SU-DHL-6 (cell line): ENCODE results near the gene ITGA2B.
"Not testable (repeated sequence)": the region's sequence is repeated elsewhere in the genome, so short reads cannot be mapped to it uniquely, and the experiment has no call there.

Source experiments
- EZH2phosphoT487 ChIP-seq: fragments of 200-600 bp; sonication (generic), shearing (Covaris generic); conservative IDR thresholded peaks from 2 replicates; pipeline ENCODE4 v1.6.1; 2018; ENCODE audit warnings: mild to moderate bottlenecking, antibody characterized with exemption, low read length, moderate library complexity, mixed read lengths
- TF ChIP-seq, protein P1 (sequence below): fragments of 200-600 bp; sonication (generic); IDR thresholded peaks from one replicate; pipeline ENCODE4 v1.5.1; 2017; ENCODE audit warnings: antibody characterized with exemption, mild to moderate bottlenecking, low read length, moderate library complexity; ENCODE audit not compliant: insufficient read depth, poor library complexity, severe bottlenecking

DNA sequence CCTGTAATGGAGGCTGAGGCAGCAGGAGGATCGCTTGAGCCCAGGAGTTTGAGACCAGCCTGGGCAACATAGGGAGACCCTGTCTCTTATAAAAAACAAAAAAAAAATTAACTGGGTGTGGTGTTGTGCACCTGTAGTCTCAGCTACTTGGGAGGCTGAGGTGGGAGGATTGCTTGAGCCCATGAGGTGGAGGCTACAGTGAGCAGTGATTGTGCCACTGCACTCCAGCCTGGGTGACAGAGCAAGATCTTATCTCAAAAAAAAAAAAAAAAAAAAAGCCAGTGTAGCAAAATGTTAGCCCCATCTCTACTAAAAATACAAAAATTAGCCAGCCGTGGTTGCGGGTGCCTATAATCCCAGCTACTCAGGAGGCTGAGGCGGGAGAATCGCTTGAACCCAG is 59.2 kb downstream of the ITGA2B start:
- TF ChIP-seq, protein P1, sequence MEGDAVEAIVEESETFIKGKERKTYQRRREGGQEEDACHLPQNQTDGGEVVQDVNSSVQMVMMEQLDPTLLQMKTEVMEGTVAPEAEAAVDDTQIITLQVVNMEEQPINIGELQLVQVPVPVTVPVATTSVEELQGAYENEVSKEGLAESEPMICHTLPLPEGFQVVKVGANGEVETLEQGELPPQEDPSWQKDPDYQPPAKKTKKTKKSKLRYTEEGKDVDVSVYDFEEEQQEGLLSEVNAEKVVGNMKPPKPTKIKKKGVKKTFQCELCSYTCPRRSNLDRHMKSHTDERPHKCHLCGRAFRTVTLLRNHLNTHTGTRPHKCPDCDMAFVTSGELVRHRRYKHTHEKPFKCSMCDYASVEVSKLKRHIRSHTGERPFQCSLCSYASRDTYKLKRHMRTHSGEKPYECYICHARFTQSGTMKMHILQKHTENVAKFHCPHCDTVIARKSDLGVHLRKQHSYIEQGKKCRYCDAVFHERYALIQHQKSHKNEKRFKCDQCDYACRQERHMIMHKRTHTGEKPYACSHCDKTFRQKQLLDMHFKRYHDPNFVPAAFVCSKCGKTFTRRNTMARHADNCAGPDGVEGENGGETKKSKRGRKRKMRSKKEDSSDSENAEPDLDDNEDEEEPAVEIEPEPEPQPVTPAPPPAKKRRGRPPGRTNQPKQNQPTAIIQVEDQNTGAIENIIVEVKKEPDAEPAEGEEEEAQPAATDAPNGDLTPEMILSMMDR, result not testable (repeated sequence)
- TF ChIP-seq EZH2phosphoT487, result not testable (repeated sequence)
